HEK293 (cell line): Measurements from ENCODE around the gene CCDC27.
A peak's percentile ranks its signal among the peaks of the same experiment; 100 is the strongest.

ENCODE experiments used
- CTCF ChIA-PET: fragments of 350-600 bp; formaldehyde crosslinking; extraction: SDS; loops from one replicate; lab custom pipeline; 2021; ENCODE audit warnings: antibody characterized with exemption; lab: Yijun Ruan, JAX
- POLR2A ChIA-PET: fragments of 300-600 bp; formaldehyde crosslinking; extraction: SDS; loops from one replicate; lab custom pipeline; 2020; ENCODE audit warnings: antibody characterized with exemption, inconsistent platforms; lab: Yijun Ruan, JAX
- H3K27ac ChIP-seq: fragments of 200-500 bp; sonication (Bioruptor generic); 2 replicates; pipeline ENCODE4 v1.5.1; 2014; ENCODE audit warnings: low read depth, low read length, control low read depth, inconsistent platforms; ENCODE audit errors: extremely low read depth
- H3K36me3 ChIP-seq, 2 experiments: fragments of 200-500 bp in 1 of 2; sonication (Bioruptor generic) in 1 of 2; 1 replicate in 1 of 2; 2 replicates in 1 of 2; pipeline ENCODE4 v1.5.1; 2014 to 2017; ENCODE audit warnings: inconsistent platforms in 2 of 2, low read length in 2 of 2; ENCODE audit not compliant: control insufficient read depth in 2 of 2, insufficient read depth in 1 of 2
- H3K4me1 ChIP-seq: fragments of 200-500 bp; sonication (Bioruptor generic); 2 replicates; pipeline ENCODE4 v1.5.1; 2014; ENCODE audit warnings: mild to moderate bottlenecking, low read length, inconsistent platforms; ENCODE audit not compliant: control insufficient read depth, insufficient read depth
- H3K4me3 ChIP-seq: 2 replicates; pipeline ENCODE4 v1.5.1; 2011; ENCODE audit warnings: low read depth, mild to moderate bottlenecking, control low read depth, low read length, moderate library complexity
- H3K9me3 ChIP-seq: fragments of 200-500 bp; sonication (Bioruptor generic); 2 replicates; pipeline ENCODE4 v1.5.1; 2014; ENCODE audit warnings: low read depth, low read length, inconsistent platforms; ENCODE audit not compliant: control insufficient read depth, insufficient read depth
- KLF9 ChIP-seq: fragments of 450-650 bp; formaldehyde crosslinking; IDR thresholded peaks from 2 replicates; pipeline ENCODE4 v1.5.1; 2016; ENCODE audit warnings: missing biosample characterization, missing genetic modification characterization, low read depth
- PRDM10 ChIP-seq: fragments of 450-650 bp; formaldehyde crosslinking; IDR thresholded peaks from 2 replicates; pipeline ENCODE4 v1.5.1; 2016; ENCODE audit warnings: missing biosample characterization, missing genetic modification characterization
- REST ChIP-seq: fragments of 450-650 bp; formaldehyde crosslinking; IDR thresholded peaks from 2 replicates; pipeline ENCODE4 v1.5.1; 2016; ENCODE audit warnings: missing biosample characterization, missing genetic modification characterization
- TSHZ1 ChIP-seq: fragments of 450-650 bp; formaldehyde crosslinking; IDR thresholded peaks from 2 replicates; pipeline ENCODE4 v1.5.1; 2016; ENCODE audit warnings: missing biosample characterization, missing genetic modification characterization, borderline replicate concordance
- ZIC2 ChIP-seq: fragments of 450-650 bp; formaldehyde crosslinking; IDR thresholded peaks from 2 replicates; pipeline ENCODE4 v1.5.1; 2016; ENCODE audit warnings: missing biosample characterization, missing genetic modification characterization
- ZNF302 ChIP-seq: fragments of 450-650 bp; formaldehyde crosslinking; IDR thresholded peaks from 2 replicates; pipeline ENCODE4 v1.5.1; 2016; ENCODE audit warnings: missing biosample characterization, missing genetic modification characterization, low read depth
- ZNF473 ChIP-seq: fragments of 450-650 bp; formaldehyde crosslinking; IDR thresholded peaks from 2 replicates; pipeline ENCODE4 v1.5.1; 2017; ENCODE audit warnings: missing biosample characterization, missing genetic modification characterization
- ZNF544 ChIP-seq: fragments of 450-650 bp; formaldehyde crosslinking; IDR thresholded peaks from 2 replicates; pipeline ENCODE4 v1.5.0; 2017; ENCODE audit warnings: missing biosample characterization, missing genetic modification characterization
- ZNF571 ChIP-seq: fragments of 450-650 bp; formaldehyde crosslinking; IDR thresholded peaks from 2 replicates; pipeline ENCODE4 v1.5.0; 2017; ENCODE audit warnings: missing biosample characterization, missing genetic modification characterization

Gene CCDC27

GRCh38 chr1:3714284-3714741 is 37.9 kb upstream of the CCDC27 start (continued):
- TF ChIP-seq PRDM10 (tag by site-specific recombination) (no peak), ZNF571 (tag by site-specific recombination) (no peak)
- TF ChIP-seq, all 188 proteins: peak for 2

- TF ChIP-seq TSHZ1 (no peak), REST (peak; percentile 77), ZNF544 (tag by site-specific recombination) (no peak), KLF9 (tag by site-specific recombination) (no peak), ZNF302 (tag by site-specific recombination) (no peak)
- ChIA-PET POLR2A (no interaction called here), CTCF (interaction anchor here (1.3 to 1.8 kb wide), 2 partner anchors 10 kb away, joined by 5 to 9 read pairs; no protein-coding TSS in a partner anchor)
- no peaks in the 10 kb centered on the region for H3K4me1 ChIP-seq
- H3K4me3 ChIP-seq = no peak overlapping the region
- peaks cover 0 to 13% of the 10 kb centered on the region in 2 experiments; a peak in 1 of 3 replicates for H3K36me3 ChIP-seq
- no peak overlapping the region for H3K27ac ChIP-seq
- H3K9me3 ChIP-seq = no peaks in the 10 kb centered on the region
These were observed 37.4 kb upstream of the CCDC27 start for GRCh38 chr1:3714814-3715213.

- Histone ChIP-seq H3K4me1 (no peaks in the 10 kb centered on the region), H3K9me3 (no peaks in the 10 kb centered on the region), H3K27ac (no peak overlapping the region), H3K36me3 (peaks cover 0 to 4% of the 10 kb centered on the region in 2 experiments; a peak in 1 of 3 replicates), H3K4me3 (no peak overlapping the region)
- POLR2A ChIA-PET = no interaction called here
- TF ChIP-seq ZIC2 (tag by site-specific recombination) = peak; percentile 84
- no peak for TF ChIP-seq ZNF473 (tag by site-specific recombination)
- CTCF ChIA-PET = interaction anchor here (0.6 to 1.8 kb wide), 3 partner anchors 8 to 232 kb away, joined by 3 to 9 read pairs (median 4); no protein-coding TSS in a partner anchor
These were observed 35.9 kb upstream of the CCDC27 start for GRCh38 chr1:3716351-3716750.
